Progenitor cell of endocrine pancreas (in vitro differentiated cells): ENCODE measurements around the gene UTP25. TPM values are rescaled to one million over a fixed set of nuclear protein-coding genes. Genes with fewer than 3 reads are reported as not detected.

Experiments used
- DNase-seq: peaks from one replicate; pipeline ENCODE4 v3.0.0; 2021; ENCODE audit warnings: low spot score; ENCODE audit not compliant: unreplicated experiment
- H3K27ac Mint-ChIP-seq: 2 replicates; pipeline ENCODE4 v1.8.0; 2021; ENCODE audit warnings: mild to moderate bottlenecking, moderate library complexity, mixed read lengths
- H3K27me3 Mint-ChIP-seq: 2 replicates; pipeline ENCODE4 v1.8.0; 2021; ENCODE audit warnings: mixed read lengths
- H3K36me3 Mint-ChIP-seq: 2 replicates; pipeline ENCODE4 v1.8.0; 2022; ENCODE audit warnings: mixed read lengths; ENCODE audit not compliant: insufficient read depth
- H3K4me1 Mint-ChIP-seq: 2 replicates; pipeline ENCODE4 v1.8.0; 2021; ENCODE audit warnings: low read depth, mixed read lengths
- H3K4me3 Mint-ChIP-seq: 2 replicates; pipeline ENCODE4 v1.8.0; 2021; ENCODE audit warnings: low read depth, mild to moderate bottlenecking, moderate library complexity, mixed read lengths
- H3K9me3 Mint-ChIP-seq: 2 replicates; pipeline ENCODE4 v1.8.0; 2021; ENCODE audit warnings: low read depth, mixed read lengths
- total RNA-seq: library from RNA; stranded (reverse); gene quantifications from 2 replicates; pipeline ENCODE4 v1.2.1, GENCODE V29; 2021
- TF ChIP-seq, protein P1 (sequence below): fragments of 200-600 bp; sonication (generic); IDR thresholded peaks from one replicate; pipeline ENCODE4 v1.5.0; 2021; ENCODE audit warnings: antibody characterized with exemption, mild to moderate bottlenecking; ENCODE audit not compliant: unreplicated experiment

The UTP25 gene
- total RNA-seq, 1 donor from 2014 or later: 7.8 TPM

DNA sequence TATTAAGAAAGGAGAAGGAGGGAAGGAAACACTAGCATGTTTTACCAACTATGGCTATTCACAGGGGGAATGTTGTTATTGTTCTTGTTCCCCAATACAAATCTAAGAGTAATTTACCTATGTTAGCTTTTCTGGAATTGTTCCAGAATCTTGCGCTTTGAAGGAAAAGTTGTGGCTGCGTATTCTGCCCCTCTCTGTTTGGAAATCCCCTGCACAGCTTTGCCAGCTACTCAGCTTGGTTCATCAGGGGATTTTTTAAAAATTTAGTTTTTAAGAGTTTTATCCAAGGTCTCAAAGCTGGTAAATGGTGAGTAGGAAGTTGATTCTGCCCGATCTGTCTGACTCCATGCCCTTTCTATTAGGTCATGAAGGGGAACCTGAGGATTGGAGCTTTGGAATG, 12.3 kb upstream of the UTP25 start:
- peaks cover 2% of the 10 kb centered on the region for H3K4me1 Mint-ChIP-seq
- no peaks in the 10 kb centered on the region for H3K9me3 Mint-ChIP-seq
- H3K27me3 Mint-ChIP-seq: peaks cover 12% of the 10 kb centered on the region
- DNase-seq: no peak
- TF ChIP-seq, protein P1, sequence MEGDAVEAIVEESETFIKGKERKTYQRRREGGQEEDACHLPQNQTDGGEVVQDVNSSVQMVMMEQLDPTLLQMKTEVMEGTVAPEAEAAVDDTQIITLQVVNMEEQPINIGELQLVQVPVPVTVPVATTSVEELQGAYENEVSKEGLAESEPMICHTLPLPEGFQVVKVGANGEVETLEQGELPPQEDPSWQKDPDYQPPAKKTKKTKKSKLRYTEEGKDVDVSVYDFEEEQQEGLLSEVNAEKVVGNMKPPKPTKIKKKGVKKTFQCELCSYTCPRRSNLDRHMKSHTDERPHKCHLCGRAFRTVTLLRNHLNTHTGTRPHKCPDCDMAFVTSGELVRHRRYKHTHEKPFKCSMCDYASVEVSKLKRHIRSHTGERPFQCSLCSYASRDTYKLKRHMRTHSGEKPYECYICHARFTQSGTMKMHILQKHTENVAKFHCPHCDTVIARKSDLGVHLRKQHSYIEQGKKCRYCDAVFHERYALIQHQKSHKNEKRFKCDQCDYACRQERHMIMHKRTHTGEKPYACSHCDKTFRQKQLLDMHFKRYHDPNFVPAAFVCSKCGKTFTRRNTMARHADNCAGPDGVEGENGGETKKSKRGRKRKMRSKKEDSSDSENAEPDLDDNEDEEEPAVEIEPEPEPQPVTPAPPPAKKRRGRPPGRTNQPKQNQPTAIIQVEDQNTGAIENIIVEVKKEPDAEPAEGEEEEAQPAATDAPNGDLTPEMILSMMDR: no peak
- H3K4me3 Mint-ChIP-seq: no peak overlapping the region
- no peak overlapping the region for H3K27ac Mint-ChIP-seq
- H3K36me3 Mint-ChIP-seq: no peaks in the 10 kb centered on the region

DNA sequence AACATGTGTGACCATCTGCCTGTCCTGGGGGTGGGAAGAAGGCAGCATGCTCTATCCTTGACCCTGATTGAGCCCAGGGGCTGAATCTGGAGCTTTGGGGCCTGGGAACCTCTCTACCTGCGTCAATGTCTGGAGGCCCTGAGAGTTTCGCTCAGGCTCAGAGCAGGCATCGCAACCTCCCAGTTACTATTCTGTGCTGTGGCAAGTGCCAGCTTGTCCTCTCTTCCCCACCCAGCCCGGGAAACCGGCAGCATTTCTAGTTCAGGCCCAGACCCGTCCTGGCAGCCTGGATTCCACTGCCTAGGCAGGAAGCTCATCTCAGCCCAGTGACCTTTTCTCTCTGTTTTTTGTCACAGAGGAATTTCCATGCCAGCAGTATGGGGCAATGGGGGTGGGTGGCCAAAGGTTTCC, 11.8 kb upstream of the UTP25 start:
- Mint-ChIP-seq H3K27me3 (peaks cover 17% of the 10 kb centered on the region), H3K4me3 (no peak overlapping the region), H3K36me3 (no peaks in the 10 kb centered on the region), H3K9me3 (no peaks in the 10 kb centered on the region), H3K27ac (peak overlapping the region; percentile 29), H3K4me1 (no peaks in the 10 kb centered on the region)
- DNase-seq: no peak
- TF ChIP-seq, protein P1: no peak

DNA sequence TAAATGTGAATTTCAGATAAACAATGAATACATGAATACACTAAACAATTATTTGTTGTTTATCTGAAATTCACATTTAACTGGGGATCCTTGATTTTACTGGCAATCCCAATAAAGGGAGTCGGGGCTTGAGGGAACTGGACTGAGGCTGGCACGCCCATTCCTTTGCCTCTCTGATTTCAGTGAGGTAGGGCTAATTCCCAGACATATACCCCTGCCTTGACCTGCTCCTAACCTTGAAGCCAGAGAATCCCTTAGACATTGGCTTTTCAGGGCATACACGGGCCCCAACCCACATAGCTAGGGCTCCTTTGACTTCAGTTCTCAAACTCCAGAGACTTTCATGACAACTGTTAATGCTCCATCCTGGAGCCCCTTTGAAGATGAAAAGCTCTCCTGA, 10.8 kb upstream of the UTP25 start:
- Mint-ChIP-seq H3K4me3 (no peak overlapping the region), H3K36me3 (no peaks in the 10 kb centered on the region), H3K4me1 (no peaks in the 10 kb centered on the region), H3K9me3 (no peaks in the 10 kb centered on the region), H3K27me3 (peaks cover 22% of the 10 kb centered on the region), H3K27ac (no peak overlapping the region)
- no peak for DNase-seq
- TF ChIP-seq, protein P1: no peak

DNA sequence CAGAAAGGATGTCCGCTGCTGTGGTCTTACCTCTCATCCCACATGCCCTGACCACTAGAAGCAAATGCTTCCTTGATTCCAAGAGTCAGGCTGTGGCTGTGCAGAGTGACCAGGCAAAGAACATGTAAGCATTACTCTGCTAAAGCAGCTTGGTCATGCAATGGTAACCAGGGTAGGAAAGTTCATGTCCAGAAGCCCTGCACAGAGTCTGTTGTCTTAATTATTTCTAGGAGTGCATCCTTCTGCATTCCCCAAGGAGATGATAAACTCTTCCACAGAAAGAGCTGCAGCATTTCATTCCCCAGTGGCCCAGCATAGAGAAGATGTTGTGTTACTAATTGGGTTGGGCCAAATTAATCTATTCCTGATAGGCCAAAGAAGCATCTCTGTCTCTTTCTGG, 10.1 kb upstream of the UTP25 start:
- peaks cover under 1% of the 10 kb centered on the region for H3K4me1 Mint-ChIP-seq
- H3K36me3 Mint-ChIP-seq: no peaks in the 10 kb centered on the region
- DNase-seq: no peak
- H3K4me3 Mint-ChIP-seq: no peak overlapping the region
- H3K9me3 Mint-ChIP-seq: no peaks in the 10 kb centered on the region
- no peak overlapping the region for H3K27ac Mint-ChIP-seq
- TF ChIP-seq, protein P1: no peak
- peaks cover 24% of the 10 kb centered on the region for H3K27me3 Mint-ChIP-seq

DNA sequence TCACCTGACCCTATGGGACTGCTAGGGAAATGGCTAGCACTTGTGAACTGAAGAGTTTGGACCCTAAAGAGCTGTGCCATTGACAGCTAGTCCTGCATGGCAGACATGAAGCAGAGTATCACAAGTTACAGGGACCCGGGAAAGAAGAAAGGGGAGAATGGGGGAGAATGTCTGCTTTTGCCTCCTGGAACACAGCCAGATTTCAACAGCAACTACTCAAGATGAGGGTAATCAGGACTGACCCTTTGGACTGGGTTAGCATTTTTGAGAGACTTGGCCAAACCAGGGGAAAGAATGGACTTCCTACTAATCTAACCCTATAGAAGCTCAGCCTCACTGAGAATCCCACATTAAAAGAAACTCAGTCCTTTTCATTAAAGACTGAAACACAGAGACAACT, 8.7 kb upstream of the UTP25 start:
- no peak overlapping the region for H3K4me3 Mint-ChIP-seq
- peaks cover 28% of the 10 kb centered on the region for H3K27me3 Mint-ChIP-seq
- H3K27ac Mint-ChIP-seq: no peak overlapping the region
- H3K4me1 Mint-ChIP-seq: peaks cover 3% of the 10 kb centered on the region
- no peak for DNase-seq
- TF ChIP-seq, protein P1: no peak
- H3K36me3 Mint-ChIP-seq: no peaks in the 10 kb centered on the region
- H3K9me3 Mint-ChIP-seq: no peaks in the 10 kb centered on the region
